Suppressor macrophage treated with lipopolysaccharide for 4 hours (primary cell): Measurements from ENCODE around the gene GEN1.

Experiments
- DNase-seq: peaks from one replicate; pipeline ENCODE4 v3.0.0-alpha.2; 2020

GEN1 gene

DNA sequence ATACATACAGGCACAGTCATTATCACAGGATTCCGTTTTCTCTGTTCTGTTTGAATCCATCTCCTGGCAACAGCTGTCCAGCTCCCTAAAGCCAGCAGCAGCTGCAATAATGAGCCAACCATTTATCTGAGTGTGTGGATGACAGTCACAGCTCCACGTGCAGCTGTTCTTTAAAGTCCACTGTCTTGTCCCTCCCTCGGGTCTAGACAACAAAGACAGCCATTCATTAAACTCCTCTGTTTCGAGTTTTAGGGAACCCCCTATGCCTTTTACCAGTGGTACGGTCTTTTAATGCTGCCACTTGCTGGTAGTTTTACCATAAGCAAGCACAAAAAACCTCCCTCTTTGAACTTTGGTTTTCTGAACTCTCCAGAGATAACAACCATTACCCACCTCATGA is 46.3 kb downstream of the GEN1 start:
- no peak for DNase-seq

DNA sequence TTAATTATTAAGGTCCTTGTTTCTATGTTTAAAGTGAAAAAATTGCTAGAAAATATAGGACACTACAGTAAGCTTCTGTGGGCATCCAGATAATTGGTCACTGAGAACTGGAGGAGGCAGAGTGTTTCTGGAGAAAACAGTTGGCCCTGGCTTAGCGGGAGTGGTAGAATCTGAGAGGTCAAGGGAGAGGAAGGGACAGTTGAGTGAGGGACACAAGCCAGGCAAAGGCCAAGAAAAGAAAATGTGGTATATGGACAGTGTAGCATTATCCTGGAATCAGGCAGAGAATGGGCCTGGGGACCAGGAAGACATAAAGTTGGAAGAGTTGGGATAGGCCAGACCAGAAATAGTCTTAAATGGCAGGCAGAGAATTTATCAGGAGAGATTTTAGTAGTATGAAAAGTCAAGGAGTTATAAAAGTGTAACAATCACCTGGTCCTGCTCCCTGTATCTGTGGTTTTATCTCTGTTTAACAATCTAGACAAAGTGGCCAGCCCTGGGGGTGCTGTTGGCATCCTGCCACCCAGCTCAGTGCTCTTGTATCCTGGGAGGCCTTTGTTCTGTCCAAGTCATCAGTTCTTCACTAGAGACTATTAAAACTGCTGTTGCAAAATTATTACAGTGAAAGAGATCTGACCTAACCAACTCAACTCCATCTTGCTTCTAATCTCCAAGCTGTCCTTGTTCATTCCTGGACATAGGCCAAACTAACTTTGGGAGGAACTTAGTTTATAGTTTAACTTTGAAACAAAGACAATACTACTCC is 46.9 kb downstream of the GEN1 start:
- DNase-seq: no peak

DNA sequence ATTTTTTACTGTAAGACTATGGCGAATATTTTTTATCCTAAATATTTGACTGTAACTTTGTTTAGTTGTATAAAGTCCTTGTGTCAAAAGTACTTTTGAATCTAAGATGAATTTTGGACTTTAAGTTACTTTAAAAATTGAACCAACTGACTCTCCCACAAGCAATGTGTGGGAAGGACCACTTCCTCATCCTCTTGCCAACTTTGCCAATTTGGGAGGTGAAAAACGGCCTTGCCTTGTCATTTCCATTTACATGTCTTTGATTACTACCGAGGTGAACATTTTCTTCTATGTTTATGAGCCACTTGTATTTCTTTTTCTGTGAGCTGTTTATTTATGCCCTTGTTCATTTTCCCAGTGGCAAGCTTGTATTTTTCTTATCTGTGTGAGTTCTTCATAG is 49.6 kb downstream of the GEN1 start:
- peak; percentile 47 for DNase-seq

DNA sequence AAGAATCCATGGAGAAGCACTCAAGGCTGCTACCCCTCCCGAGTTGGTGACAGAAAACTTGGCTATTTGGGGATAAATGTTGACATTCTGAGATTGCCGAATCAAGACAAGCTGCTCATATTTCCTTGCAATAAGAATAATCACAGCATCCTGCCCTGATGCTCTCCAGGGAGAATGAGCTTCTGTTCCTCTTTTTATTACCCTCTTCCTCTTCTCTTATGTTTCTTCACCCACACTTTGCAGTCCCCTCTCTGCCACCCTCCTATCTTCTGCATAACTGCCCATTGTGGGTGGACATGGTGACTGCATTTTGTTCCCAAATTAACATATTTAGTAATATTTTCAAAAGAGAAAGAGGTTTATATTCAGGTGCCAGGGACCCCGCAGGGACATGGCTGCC is 50.4 kb downstream of the GEN1 start:
- DNase-seq: peak; percentile 89

DNA sequence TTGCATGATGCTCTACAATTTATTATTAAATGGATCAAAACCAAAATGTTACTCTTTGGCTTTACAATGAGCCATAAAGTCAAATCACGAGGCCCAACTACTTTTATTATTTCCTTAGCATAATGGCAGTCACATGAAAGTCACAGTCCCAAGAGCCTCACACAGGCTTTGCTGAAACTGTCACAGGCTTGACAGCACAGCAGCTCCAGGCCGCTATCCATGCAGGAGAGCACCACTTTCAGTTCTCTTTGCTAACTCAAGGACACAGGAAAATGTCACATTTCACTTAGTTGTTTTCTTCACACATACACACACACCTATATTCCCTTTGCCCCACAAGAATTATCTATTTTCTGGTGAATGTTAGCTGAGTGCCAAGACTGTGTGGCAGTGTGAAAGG is 51.2 kb downstream of the GEN1 start:
- DNase-seq: peak; percentile 82

DNA sequence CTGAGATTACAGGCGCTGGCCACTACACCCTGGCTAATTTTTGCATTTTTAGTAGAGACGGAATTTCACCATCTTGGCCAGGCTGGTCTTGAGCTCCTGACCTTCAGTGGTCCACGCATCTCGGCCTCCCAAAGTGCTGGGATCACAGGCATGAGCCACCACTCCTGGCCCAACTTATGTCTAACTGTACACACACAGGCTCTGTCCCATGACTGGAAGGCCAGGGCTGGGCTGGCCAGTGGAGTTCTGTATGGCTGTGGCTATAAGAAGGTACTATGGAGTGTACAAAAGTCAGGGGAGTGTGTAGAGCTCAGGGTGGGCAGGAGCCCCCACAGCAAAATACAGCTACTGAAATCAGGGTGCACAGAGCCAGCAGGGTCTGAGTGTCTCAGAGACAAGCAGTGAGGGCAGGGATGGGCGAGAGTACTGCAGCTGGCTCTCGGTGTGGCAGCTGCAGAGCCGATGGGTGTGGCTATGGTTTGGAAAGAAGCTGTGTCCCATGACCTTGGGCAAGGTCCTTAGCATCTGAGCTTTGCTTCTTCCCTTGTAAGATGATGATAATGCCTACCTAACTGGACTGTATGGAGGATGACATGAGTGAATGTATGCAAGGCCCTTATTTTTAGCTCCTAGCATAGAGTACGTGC is 51.9 kb downstream of the GEN1 start:
- no peak for DNase-seq

DNA sequence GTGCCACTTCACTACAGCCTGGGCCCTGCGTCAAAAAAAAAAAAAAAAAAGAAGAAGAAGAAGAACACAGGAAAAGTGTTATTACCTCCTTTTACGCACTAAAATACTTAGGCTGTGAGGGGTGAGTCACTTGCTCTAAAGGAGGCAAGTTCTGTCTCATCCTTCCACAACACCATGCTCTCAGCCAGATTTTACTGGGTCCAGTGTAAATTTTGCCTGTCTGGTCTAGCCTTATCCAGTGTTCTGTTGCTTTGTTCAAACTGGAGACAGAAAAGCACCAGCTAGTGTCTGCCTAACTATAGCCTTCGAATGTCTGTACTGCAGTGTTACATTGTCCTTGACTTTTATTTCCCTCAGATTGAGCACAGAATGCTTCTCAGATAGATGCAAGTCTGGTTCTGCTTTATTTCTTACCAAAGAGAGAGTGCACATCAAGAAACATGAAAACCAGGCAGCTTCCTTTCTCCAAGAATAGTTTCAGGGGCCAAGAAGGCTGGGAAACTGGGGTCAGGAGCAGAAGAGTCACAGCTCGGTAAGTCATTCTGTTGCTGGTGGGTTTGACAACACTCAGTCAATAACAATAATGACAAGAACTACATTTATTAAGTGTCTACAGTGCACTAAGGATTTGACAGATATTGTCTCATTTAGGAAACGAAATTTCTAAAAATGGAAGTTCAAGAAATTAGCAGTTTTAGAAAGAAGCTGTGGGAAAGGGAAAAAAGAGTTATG is 59.2 kb downstream of the GEN1 start:
- peak; percentile 77 for DNase-seq

DNA sequence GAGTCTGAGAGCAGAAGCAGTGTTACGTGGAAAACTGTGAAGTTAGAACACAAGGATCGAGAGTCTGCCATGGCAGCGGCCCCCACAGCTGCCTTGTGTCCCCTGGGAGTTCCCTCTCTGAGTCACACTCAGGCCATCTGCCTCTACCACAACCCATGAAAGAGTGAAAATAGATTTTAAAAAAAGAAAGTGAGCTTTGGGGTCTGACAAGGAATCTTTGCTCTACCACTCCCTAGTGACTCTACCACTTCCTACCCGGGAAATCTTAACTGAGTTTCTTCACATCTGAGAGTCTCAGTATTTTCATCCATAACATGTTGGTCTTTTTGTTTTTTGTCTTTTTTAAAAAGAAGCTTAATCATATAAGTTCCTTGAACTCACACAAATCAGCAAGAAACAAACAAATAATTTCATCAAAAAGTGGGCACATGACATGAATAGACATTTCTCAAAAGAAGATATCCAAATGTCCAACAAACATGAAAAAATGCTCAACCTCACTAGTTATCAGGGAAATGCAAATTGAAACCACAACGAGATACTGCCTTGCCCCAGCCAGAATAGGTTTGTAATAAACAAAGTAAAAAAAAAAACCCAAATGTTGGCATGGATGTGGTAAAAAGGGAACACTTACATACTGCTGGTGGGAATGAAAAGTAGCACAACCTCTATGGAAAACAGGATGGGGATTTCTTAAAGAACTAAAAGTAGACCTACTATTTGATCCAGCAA is 60.0 kb downstream of the GEN1 start:
- peak; percentile 83 for DNase-seq

DNA sequence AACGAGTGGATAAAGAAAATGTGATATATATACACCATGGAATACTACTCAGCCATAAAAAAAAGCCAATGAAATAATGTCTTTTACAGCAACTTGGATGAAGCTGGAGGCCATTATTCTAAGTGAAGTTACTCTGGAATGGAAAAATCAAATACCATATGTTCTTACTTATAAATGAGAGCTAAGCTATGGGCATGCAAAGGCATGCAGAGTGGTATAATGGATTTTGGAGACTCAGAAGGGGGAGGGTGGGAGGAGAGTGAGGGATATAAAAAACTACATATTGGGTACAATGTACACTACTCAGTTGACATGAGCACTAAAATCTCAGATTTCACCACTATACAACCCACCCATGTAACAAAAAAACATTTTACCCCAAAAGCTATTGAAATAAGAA is 60.7 kb downstream of the GEN1 start:
- no peak for DNase-seq

DNA sequence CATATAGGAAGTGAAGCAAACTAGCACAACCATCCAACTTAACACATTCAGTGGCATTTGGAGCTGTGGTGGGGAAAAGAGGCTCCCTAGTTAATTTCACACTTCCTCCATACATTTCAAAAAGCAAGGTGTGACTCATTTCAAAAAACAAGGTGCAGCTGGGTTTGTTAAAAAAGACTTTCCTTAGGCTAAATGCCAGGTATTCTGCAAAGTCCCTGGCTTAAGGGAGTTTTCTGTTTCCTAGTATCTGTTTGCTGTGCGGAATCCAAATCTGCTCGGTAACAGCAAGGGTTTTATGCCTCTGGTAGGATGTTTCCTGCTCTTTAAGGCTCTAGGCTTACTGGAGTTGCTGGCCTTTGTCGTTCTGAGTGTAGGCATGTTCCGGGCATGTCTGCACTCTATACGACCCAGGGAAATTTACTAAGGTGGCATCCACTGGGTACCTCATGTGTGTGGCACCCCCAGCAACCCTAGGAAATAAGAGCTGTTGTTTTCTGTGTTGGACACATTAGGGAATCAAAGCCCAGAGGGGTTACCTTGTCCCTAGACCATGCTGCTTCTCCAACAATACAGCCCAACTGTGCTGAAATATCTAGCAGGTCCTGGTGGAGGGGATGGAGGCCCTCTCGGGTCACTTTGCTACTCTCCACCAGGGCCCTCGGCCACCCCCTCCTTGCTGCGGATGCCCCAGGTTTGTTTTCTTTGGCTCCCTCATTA is 61.7 kb downstream of the GEN1 start:
- DNase-seq: no peak

DNA sequence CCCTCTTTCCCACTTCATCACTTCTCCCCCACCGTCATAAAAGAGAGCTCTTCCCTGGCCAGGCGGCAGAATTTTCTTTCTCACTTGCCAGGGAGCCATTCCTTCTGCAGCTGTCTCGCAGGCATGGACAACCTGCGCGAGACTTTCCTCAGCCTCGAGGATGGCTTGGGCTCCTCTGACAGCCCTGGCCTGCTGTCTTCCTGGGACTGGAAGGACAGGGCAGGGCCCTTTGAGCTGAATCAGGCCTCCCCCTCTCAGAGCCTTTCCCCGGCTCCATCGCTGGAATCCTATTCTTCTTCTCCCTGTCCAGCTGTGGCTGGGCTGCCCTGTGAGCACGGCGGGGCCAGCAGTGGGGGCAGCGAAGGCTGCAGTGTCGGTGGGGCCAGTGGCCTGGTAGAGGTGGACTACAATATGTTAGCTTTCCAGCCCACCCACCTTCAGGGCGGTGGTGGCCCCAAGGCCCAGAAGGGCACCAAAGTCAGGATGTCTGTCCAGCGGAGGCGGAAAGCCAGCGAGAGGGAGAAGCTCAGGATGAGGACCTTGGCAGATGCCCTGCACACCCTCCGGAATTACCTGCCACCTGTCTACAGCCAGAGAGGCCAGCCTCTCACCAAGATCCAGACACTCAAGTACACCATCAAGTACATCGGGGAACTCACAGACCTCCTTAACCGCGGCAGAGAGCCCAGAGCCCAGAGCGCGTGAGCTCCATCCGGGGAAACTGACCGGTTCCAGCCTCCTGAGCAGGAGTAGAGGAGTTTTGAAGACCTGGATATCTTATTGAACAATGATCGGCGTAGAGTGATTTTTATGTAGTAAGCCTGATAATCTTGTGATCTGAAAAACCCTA is 62.7 kb downstream of the GEN1 start, which contains the start of gene MSGN1:
MSGN1 (plus strand) TSS at position 65 of the 850 bp plus-strand sequence; CDS start at position 124, 59 bp downstream.
- DNase-seq: no peak

DNA sequence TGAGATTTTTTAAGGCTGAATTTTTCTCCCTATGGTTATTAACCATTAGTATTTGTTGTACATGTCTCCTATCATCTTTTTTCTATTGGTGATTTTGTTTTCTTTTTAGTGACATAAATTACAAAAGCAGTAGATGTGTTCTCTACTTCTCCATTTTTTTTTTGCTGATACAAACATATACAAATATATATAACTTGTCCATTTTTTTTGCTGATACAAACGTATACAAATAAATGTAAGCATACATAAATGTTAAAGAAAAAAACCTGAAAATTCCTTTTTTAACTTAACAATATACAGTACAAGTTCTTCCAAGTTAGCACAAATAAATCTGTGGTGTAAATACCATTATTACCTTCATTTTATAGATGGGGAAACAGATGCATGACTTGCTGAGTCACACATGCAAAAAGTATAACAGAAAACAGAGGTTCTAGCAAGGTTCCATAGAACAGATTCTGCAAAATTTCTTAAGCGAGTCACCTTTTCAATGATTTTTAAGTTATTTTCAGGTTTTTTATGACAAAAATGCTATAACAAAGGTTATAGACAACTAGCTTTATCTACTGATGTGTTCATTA is 64.4 kb downstream of the GEN1 start:
- peak; percentile 29 for DNase-seq

DNA sequence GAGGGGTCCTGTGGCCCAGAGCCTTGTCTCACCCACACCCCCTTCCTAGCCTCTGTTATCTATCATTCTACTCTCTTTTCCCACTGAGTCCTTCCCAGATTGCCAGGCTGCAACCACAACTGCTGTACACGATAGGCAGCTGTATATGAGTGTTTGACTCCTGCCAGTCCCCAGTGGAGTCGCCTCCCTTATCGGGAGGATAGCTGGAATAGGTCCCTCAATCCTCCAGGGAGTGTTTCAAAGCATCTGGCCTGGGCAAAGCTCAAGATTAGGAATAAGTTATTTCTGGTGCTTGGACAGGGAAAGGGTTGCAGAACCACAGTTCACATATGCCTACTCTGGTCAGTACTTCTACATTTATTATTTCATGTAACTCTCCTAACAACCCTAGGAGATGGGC is 67.1 kb downstream of the GEN1 start:
- DNase-seq: no peak

DNA sequence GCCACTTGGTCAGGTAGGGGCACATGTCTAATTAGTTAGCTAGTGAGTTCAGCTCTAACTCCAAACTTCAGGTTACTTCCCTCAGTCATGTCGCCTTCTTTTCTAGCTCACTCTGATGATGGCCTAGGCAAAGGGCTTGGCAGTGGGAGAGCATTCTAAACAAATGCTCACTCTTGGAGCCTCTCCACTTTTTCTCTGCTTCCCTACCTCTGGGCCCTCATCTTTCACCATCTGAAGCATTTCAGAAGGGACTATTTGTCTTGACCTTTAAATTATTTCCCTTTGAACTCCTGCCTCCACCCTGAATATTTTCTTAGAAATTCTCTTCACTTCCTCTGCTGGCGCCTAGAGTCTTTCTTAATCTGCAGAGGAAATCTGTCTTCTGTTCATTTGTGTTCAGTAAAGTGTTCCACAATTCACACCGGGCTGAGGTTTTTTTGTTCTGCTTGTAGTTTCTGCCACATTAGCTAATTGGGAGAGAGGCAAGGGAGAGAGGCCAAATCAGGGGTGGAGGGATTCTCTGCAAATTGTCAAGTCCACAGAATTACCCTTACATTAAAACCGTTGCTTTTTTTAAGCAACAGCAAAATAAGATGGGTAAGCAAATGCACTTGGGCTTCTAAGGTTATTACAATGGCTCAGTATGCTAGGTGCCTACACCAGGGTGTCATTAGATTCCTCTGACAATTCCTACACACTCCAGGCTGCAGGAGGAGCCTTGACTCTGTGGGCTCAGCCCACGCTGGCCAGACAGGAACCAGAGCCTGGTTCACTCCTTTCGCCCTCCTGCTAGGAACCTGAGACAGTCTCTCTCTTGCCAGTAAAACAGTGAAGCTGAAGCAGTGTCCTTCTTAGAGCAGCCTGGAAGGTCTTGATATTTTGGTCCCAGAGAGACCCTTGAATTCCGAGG is 67.9 kb downstream of the GEN1 start:
- DNase-seq: peak; percentile 30

DNA sequence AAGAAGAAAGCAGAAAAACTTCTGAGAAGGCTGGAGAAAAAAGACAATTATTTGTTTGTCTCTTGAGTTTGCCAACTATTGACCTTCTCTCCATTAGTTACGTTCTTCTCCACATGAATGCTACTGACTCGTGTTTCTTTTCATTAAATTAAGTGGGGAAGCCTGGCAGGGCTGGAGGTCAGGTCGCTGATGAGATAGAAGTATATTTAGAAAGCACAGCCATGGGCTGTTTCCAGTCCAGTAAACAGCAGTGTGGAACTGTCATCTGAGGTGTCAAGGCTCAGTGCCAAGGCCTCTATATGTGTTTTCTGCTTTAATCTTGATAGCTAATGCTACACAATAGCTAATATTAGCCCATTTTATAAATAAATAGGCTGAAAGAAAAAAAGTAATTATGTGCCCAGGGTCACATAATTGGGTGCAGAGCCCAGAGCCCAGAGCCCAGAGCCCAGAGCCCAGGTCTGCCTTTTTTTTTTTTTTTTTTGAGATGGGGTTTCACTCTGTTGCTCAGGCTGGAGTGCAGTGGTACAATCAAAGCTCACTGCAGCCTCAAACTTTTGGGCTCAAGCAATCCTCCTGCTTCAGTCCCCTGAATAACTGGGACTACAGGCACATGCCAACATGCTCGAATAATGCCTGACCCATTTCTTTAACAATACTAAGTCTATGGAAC is 68.6 kb downstream of the GEN1 start:
- no peak for DNase-seq

DNA sequence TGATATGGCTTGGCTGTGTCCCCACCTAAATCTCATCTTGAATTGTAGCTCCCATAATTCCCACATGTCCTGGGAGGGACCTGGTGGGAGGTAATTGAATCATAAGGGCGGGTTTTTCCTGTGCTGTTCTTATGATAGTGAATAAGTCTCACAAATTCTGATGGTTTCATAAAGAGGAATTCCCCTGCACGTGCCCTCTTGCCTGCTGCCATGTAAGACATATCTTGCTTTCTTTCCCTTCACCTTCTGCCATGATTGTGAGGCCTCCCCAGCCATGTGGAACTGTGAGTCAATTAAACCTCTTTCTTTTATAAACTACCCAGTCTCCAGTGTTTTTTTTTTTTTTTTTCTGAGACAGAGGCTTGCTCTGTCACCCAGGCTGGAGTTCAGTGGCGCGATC is 69.7 kb downstream of the GEN1 start:
- peak; percentile 61 for DNase-seq

DNA sequence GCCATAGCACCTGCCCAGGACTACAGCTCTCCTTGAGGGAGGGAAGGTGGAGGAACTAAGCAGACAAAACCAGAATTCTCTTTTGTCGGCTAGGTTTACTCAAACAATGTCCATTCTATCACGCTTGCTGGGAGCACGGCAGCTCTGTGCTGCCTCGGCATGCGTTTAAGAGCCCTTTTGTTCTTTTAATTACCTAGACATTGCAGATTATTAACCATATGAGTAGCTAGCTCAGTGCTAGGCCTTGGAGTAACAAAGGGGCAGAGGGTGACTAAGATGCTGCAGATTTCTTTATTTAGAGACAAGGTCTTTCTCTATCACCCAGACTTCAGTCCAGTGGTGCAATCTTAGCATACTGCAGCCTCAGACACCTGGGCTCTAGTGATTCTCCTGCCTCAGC is 73.4 kb downstream of the GEN1 start:
- DNase-seq: no peak

DNA sequence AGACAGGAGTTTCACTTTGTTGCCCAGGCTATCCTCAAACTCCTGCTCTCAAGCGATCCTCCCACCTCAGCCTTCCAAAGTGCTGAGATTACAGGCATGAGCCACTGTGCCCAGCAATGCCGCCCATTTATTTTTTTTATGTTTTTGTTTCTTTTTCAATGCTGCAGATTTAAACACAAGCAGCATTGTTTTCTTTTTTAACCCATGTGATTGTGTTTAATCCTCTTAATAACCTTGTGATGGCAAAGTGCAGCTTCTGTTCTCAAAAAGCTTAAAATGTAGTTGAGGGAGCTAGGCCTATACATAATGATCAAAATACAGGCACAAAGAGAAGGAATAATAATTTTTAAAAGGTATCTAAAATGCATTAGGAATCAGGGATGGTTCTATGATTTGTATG is 73.8 kb downstream of the GEN1 start:
- DNase-seq: no peak
